Cardiac fibroblast (primary cell): ENCODE data around the gene BEST4.
"Not testable (repeated sequence)": the region's sequence is repeated elsewhere in the genome, so short reads cannot be mapped to it uniquely, and the experiment has no call there.

Experiments used
- DNase-seq, 2 donors: peaks; one replicate each; pipeline versions ENCODE4 v3.0.0 to v3.0.0-alpha.2; 2010; ENCODE audit warnings: low read depth in 2 of 2
- H3K4me3 ChIP-seq, 2 donors: replicated peaks in 1 of 2; 1 replicate in 1 of 2; 2 replicates in 1 of 2; pipeline ENCODE4 v1.5.1; 2011; ENCODE audit warnings: low read depth in 2 of 2, low read length in 2 of 2, mild to moderate bottlenecking in 2 of 2, moderate library complexity in 1 of 2
- CTCF ChIP-seq: IDR thresholded peaks from one replicate; pipeline ENCODE4 v1.5.1; 2011; ENCODE audit warnings: low read depth, mild to moderate bottlenecking, low read length, inconsistent platforms

The BEST4 gene

DNA sequence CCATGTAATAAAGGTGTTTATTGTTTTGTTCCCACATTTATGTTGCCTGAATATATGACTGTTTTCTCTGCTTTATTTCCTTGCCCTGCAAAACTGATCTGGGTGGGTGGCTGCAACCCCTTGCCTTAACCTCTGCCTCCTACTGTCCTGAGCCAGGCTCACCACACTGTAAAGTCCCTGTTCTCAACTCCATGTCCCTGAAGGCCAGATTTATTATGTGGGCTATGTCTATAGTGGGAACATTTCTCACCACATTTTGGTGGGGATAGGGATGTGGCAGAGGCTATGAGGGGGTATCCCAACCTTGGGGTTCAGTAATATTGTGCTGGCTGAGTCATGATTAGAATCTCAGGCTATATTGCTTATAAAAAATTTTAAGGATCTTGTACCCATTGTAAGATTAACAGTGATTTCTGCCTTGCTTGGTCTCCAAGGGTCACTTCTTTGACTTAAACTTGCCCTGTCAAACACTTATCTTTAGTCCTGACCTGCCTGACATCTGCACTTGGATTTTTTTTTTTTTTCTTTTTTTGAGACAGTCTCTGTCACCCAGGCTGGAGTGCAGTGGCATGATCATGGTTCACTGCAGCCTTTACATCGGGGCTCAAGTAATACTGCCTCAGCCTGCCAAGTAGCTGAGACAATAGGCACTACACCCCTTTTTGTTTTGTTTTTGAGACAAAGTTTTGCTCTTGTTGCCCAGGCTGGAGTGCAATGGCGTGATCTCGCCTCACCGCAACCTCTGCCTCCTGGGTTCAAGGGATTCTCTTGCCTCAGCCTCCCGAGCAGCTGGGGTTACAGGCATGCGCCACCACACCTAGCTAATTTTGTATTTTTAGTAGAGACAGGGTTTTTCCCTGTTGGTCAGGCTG is 9.0 kb downstream of the BEST4 start:
- no peak for DNase-seq
- no peak for TF ChIP-seq CTCF
- no peak overlapping the region for H3K4me3 ChIP-seq

- H3K4me3 ChIP-seq = peak overlapping the region in 1 of 2 donors; percentile 13
- no peak for TF ChIP-seq CTCF
- DNase-seq = no peak
Measured at GRCh38 chr1:44777969-44778635, 9.9 kb downstream of the BEST4 start.

DNA sequence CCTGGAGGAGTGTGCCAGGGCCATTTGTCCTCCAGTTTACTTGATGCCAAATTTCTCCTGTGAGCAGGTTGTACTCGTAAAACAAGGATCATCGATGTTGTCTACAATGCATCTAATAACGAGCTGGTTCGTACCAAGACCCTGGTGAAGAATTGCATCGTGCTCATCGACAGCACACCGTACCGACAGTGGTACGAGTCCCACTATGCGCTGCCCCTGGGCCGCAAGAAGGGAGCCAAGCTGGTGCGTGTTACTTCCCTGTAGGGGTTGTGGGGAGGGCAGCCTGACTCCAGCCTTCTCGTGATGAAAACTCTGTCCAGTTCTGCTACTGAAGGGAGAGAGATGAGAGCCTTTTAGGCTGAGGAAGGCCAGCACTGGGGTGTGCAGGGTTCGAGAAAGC is 10.4 kb downstream of the BEST4 start:
- H3K4me3 ChIP-seq = peak overlapping the region; percentile 84
- TF ChIP-seq CTCF = no peak
- no peak for DNase-seq

DNA sequence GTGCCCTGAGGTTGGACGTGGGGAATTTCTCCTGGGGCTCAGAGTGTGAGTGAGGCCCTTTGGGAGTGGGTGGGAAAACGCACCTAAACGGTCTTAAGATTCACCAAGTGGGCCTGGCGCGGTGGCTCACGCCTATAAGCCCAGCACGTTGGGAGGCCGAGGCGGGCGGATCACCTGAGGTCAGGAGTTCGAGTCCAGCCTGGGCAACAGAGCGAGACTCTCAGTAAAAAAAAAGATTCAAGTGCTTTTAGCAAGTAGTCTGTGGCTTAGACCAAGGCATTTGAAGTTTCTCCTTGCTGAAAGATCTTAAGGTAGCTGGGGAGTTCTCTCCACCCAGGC is 11.3 kb downstream of the BEST4 start:
- peak in 1 of 2 donors; percentile 22 for DNase-seq
- peak overlapping the region; percentile 84 for H3K4me3 ChIP-seq
- no peak for TF ChIP-seq CTCF

- H3K4me3 ChIP-seq = peak overlapping the region; percentile 84
- no peak for TF ChIP-seq CTCF
- peak in 1 of 2 donors; percentile 36 for DNase-seq
Measured at GRCh38 chr1:44775930-44776729, 11.8 kb downstream of the BEST4 start.

DNA sequence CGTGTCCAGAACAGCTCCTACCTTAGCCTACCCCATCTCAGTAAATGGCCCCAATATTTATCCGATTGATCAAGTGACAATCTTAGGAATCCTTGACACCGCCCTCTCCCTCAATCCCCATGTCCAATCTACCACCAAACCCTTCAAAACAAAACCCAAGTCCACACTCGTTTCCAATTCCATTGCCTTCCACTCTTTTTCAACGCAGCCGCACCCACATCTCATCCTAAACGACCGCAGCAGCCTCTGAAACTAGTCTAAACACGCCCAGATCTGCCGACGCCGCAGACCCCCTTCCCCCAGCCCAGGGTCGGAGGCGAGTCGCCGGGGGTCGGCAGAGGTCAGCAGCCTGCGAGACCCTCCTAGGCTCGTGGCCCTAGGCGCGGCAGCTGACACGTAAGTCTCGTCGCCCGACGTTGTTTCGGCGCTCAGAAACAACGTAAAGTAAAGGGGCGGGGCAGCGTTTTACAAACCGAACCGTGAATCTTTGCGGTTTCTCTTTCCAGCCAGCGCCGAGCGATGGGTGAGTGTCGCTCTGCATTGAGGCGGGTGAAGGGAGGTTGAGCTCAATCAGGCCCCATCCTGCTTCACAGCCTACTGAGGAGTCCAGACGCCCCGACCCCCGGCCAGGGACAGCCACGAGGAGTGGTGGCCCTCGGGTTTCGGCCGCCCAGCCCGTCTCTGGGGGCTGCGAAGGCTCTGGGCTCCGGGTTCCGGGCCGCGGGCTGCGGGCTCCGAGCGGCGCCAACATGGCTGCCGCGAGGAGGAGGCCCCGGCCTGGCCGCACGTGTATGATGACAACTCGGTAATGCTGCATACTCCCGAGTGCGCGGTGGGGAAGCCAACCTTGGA is 12.7 kb downstream of the BEST4 start, which contains the start of gene RPS8:
Gene RPS8, plus strand, starts transcription at position 463 of the 852 bp plus-strand sequence. Its CDS starts 57 bp downstream, at position 520.
- TF ChIP-seq CTCF = no peak
- peak within 1 kb of the TSS; percentile 84 for H3K4me3 ChIP-seq
- peak; percentile 94 to 96 for DNase-seq

GRCh38 chr1:44766421-44766820 is 21.5 kb downstream of the BEST4 start:
- H3K4me3 ChIP-seq, DNase-seq: not testable (repeated sequence)
